HG03135 (cell line): Measurements from ENCODE around the gene GUCD1.

Experiments
- ATAC-seq: cut with Tn5 transposase; IDR thresholded peaks from one replicate; pipeline ENCODE4 v1.9.1; 2021; ENCODE audit warnings: mild to moderate bottlenecking, moderate library complexity; ENCODE audit not compliant: unreplicated experiment

The GUCD1 gene

DNA sequence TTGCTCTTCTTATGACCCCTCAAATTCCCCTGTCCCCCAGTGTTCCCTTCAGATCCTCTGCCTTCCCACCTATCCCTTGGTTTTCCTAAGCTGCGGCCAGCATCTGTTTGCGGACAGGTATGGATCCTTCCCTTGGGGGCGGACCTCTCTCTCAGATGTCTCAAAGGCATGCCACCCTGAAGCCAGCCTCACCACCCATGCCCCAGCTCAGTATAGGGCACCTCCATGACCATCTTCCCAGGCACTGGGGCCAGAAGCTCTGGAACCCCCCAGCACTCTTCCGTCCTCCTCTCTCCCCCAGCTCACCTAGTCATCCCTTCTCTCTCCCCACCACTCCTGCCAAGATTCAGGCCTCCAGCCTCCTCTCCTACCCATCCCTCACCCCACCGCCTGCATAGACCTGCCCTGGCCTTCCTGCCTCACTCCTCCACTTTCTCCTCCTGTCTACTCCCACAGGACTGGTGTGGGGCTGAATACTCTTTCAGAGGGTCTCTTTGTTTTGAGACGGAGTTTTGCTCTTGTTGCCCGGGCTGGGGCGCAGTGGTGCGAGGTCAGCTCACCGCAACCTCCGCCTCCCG lies 35.7 kb upstream of the GUCD1 start:
- ATAC-seq = no peak

DNA sequence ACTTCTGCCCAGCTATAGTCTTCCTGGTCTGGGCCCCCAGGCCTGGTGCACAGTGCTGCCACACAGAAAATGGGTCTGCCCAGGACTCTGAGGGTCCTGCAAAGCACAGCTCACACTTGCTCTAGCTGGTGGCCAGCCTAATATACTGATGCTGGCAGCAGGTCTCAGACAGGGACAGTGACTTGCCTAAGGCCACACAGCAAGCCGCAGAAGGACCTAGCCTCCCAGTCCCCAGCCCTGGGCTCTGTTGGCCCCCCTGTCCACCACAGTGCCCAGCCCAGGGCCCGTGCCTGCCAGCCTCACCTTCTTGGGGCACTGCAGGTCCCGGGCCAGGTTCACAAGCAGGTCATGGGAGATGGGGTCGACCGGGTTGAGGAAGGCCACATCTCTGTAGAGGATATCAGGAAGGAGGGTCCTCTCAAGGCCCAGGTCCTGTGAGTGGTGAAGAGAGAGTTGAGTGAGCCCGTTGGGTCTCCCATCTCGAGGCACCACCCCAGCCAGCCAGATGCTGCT lies 34.6 kb upstream of the GUCD1 start:
- no peak for ATAC-seq

DNA sequence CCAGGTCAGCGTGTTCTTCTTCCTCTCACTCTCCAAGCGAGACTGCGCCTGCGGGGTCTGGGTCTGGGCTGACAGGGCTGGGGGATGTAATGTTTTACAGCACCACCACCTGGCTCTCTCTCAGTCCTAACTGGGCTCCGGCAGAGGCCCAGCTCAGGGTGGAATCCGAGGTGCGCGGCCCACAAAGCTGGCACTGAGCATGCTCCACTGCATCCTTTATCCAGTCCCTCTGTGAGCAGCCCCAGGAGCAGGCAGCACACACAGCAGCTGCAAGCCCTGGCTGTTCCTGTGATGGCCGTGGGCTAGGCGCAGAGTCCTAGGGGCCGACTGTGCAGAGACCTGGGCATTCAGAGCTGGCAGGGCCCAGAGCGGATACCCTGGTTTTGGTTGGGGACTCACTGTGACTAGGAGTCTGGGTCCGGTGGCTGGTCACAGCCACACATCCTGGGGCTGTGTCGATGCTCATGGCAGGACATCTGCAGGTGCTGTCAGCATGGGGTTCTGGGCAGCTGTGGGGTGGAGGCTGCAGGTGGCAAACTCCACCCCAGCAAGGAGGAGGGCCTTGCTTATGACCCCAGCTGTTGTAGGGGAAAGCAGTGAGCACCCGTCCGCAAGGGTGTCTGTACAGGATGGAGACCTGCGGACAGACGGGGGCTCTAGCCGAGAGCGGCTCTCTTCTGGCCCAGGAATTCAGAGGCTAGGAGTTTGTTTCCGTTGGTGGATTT lies 34.0 kb upstream of the GUCD1 start:
- no peak for ATAC-seq

DNA sequence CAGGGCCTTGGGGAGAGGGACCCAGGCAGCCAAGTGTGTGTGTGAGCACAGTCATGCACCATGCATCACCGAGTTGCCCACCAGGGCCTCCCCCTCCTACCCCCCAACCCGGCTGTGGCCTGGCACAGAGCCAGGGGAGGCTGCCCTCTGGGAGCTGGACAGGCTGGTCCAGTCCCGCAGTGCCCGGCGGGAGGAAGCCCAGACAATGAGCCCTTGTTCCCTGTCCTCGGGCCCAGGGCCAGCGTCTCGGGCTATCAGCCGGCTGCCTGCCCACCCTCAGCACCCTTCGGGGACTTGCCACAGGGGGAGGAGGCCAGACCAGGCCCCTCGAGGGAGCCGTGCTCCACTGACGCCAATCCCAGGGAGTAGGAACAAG lies 33.4 kb upstream of the GUCD1 start:
- ATAC-seq = no peak

DNA sequence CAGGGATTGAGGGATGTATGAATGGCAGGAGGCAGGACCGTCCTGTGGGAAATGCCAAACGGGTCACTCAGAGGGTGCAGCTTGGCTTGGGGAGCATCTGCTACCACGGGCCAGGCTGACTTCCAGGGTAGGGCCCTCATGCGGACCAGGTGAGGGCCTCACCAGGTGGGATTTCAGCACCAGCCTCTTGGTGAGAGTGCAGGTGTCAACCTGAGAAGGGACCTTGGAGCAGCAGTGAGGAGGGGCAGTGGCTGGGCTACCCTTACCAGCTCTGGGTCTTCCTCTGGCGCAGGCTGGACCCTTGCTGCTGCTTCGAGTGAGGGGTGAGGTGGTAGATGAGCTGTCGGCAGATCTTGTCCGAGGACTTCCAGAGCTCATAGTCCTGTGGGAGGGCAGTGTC lies 33.0 kb upstream of the GUCD1 start:
- no peak for ATAC-seq

DNA sequence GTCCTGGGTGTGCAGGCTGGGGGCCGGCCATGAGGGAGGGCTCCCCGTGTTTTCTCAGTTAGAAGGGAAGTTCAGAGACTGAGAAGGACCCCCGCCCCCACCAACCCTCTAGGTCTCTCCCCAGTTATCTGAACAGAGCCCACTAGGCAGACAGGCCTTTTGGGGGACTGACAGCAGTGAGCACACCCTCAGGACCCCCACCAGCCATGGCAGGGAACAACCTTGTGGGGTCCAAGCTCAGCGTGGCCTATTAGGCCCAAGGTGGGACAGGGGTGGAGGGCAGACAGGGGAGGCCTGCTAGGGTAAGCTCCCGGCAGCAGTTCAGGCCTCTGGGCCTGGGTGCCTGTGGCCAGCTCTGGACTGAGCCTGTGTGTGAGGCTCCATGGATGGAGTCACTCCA lies 32.3 kb upstream of the GUCD1 start:
- no peak for ATAC-seq

DNA sequence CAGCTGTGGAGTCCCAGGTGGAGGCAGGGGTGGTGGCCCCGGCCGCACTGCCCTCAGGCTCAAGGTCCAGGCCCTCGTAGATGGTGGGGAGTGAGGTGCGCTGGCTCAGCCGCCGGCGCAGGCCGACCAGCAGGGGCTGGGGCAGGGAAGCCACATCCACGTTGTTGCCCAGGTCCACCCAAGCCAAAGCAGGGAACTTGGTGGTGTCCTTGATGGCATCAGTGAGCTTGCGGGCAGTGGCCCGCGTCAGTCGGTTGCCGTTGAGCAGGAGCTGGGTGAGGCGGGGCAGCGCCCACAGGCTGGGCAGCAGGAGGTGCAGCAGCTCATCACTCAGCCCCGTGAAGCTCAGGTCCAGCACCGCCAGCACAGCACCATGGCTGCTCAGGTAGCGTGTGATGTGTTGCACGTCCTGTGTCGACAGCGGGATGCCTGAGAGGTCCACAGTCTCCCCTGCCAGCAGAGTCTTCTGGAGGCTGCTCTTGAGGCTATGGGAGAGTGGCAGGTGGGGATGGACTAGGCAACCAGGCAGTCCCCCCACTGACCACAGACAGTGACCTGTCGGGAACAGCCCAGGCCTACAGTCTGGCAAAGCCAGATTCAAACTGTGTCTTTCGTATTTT lies 31.1 kb upstream of the GUCD1 start:
- no peak for ATAC-seq

DNA sequence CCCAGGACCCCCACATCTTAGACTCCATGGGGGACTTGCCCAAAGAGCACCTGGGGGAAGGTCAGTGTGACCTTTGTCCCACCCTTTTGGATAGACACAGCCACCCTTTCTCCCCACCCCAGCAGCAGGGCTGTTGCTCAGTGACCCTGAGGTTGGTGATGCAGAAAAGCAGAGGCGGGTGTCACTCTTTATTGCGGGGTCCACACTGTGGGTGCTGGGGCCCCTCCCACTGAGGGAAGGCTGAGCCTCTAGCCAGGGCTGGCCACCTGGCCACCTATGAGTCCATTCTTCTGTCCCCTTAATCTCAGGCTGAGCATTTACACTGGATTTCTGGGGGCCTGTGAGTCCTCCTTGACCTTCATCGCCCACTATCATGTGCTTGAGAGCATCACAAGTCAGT lies 30.5 kb upstream of the GUCD1 start:
- ATAC-seq = no peak

DNA sequence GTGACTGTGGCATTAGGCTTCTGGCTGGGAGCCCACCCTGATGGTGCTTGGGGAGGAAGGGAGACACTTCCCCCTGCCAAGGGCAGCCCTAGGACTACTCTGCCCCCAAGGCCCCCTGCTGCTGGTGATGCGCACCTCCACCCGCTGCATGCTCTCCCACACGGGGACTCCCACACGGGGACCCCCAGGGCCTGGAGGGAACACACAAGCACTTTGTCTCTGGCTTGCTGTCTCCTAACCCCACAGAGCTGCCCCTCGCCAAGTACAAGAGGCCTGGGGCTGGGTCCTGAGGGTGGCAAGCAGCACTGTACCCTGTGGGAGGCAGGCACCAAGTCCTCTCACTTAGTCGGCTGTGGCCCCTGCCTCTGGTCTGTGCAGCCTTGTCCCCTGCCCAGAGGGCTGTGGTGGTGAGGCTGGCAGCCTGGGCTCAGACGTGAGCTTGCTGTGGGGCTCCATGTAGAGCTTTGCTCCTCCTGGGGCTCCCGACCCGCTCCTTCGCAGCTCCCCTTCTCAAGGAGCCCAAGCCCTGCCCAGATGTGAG lies 30.0 kb upstream of the GUCD1 start:
- no peak for ATAC-seq

DNA sequence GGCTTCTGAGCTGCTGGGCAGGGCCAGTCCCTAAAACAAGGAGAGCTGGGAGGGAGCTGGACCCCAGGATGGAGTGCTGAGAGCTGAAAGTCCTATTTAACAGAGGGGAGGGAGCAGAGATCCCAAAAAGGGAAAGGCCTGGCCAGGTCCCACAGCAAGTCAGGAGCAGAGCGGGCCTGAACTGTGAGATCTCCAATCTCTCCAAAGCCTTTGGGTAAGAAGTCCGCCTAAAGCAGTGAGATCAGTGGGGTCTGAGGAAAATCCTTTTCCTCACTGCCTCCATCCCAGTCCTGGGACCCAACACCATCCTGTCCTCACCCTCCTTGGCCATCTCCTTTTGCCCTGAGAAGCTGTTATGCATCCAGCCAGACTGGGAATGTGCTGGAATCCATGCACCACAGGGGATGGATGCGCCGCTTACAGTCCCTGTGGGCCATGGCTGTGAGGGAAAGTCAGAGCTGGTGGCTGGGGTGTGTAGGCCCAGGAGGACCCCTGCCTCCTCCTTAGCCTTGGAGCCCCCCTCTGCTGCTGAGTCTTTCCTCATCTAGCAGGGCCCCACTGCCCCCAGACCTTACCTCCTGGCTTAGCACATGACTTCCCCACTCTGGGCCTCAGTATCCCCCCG lies 29.3 kb upstream of the GUCD1 start:
- ATAC-seq = no peak

DNA sequence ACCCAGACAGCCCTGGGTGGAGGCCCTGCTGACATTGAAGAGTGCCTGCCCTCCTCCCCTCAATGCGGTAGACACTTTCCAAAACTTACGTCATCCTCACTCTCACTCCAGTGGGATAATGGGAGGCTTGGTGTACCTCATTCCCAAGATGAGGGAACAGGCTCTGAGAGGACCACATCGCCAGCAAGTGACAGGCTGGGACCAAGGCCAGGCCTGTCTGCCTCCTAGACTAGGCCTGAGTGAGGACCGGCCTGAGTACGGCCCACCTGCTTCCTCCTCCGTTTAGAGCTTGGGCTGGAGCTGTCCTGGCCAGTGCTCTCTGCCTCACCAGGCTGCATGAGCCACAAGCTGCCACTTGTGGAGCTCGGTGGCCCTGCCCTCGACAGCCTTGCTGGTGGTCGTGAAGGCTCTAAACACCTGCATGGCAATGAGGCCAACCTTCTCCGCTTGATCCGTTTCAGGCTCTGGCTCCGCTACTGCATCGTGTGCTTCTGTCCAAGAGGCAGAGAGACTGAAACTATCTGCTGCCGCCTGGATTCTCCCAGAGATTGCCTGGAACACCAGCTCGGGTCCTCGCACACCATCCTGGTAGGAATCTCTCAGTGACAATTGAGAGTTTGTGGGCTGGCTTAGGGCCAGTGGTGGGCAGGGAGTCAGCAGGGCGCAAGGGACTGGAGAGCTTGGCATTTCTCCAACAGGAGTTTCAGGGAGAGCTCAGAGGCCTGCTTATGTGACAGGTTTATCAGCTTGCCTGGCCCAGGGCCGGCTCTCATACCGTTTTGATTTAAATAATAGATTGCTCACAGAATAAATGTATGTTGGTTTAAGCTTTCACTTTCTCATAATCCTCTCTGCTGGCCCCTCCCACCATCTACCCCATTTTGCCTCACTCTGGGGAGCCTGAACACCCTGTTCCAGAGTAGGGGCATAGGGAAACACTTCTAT lies 28.6 kb upstream of the GUCD1 start:
- no peak for ATAC-seq

DNA sequence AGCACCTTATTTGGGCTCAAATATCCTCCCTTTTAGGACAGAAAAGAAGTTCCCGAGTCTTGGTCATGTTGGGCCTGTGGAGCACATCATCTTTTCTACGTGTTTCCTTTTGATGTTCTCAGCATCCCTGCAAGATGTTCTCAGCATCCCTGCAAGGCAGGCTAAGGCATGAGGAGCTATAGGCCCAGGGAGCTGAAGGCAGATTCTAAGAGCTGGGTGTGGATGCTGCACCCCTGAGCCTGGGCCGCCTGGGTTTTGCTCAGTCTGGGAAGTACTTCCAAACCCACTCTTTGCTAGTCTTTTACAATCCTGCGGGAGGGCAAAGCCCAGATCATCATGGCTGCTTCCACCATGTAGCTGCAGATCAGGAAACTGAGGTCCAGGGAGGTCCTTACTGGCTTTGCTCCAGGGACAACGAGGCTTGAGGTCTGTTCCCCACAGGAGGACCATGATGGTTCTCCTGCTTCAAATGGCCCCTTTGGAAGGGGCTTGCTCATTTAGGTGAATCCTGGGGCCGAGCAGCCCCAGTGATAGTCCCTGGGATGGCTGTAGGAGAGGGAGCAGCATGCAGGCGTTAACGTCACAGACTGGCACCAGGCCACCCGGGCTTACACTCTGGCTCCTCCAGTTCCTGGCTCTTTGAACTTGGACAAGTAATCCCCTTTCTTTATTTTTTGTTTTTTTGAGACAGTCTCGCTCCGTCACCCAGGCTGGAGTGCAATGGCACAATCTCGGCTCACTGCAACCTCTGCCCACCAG lies 27.3 kb upstream of the GUCD1 start:
- ATAC-seq = no peak

DNA sequence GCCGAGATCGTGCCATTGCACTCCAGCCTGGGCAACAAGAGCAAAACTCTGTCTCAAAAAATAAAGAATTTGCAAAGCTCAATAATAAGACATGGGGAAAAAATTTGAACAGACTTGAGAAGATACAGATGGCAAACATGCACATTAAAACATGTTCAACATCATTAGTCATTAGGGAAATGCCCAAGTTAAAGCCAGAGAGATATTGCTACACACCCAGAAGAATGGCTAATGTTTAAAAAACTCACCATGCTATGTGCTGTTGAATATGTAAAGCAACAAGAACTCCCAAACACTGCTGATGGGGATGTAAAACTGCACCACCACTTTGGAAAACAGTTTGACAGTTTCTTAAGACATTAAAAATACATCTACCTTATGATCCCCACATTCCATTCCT lies 25.3 kb upstream of the GUCD1 start:
- ATAC-seq = no peak

DNA sequence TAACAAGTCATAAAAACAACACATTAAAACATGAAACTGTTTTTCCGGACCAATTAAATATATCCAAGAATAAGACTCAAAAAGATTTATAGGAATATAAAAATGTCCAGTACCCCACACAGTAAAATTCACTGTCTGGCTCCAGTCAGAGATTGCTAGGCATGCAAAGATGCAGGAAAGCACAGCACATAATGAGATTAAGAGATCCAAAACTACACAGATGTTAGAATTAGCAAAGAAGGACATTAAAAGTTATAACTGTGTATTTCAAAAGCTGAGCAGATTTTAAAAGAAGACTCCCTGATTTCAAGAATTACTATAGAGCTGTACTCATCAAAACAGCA lies 24.3 kb upstream of the GUCD1 start:
- no peak for ATAC-seq

DNA sequence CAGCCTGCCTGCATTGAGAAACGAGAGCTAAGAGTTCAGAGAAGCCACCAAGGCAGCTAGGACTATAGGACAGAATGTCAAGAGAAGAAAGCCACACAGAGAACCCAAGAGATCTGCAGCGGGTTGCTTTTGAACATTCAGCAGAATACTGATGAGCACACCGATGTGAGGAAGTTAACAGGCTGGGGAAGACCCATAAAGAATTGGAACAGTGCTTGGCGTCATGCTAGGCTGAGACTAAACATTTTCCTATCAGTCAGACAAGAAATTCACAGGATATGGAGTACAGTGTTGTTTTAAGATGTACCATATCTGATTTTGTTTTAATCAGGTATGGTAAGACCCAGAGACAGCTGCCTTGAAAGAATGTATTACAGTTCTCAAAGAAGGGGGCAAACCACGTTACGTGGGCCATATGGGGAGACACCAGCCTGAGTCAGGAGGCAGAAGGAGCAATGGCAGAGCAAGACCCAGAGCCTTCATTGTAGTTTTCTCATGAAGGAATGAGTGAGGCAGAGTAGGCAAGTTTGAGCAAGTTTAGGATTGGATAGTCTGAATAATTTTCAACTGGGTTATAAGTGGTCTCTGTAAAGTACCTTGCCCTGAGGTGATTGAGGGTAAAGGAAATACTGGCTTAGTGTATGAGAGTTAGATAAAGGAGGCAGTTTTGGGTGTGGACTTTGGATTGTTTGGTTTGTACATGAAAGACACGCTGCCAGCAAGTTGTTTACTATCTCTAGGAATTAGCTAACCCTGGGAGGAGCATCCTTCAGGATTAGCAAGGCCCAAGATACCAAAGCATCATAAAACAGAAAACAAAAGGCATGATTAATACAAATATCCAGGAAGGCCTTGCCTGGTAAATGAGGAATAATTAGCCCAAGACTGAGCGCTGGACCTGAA lies 23.7 kb upstream of the GUCD1 start:
- ATAC-seq = no peak

DNA sequence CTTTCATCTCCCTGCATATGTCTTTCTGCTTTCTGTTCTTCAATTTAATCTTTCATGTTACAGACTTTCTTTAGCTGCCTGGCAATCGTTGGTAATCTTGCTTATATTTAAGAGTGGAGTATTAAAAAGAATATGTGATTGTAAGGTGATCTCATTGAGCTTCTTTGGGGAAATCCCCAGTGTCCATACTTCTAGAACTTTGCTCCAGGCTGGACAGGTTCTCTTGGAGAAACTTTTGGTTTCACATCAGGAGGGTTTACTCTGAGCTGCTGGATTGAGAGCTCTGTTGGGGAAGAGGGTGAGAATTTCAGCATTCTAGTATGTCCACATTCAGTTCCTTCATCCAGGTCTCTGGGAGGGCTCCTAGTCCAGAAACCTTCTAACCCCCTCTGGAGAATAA lies 21.8 kb upstream of the GUCD1 start:
- no peak for ATAC-seq

DNA sequence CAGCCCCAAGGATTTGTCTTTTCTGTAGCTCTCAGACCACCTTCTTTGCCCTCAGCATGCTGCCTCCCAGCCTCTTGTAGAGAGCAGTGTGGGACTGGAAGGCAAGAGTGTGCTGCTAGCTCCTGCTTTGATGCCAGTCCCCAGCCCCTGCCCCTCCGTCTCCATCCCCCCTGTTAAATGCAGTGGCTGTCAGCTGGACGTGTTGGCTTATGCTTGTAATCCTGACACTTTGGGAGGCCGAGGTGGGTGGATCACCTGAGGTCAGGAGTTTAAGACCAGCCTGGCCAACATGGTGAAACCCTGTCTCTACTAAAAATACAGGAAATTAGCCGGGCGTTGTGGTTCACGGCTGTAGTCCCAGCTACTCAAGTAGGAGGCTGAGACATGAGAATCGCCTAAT lies 16.3 kb upstream of the GUCD1 start:
- ATAC-seq = no peak

DNA sequence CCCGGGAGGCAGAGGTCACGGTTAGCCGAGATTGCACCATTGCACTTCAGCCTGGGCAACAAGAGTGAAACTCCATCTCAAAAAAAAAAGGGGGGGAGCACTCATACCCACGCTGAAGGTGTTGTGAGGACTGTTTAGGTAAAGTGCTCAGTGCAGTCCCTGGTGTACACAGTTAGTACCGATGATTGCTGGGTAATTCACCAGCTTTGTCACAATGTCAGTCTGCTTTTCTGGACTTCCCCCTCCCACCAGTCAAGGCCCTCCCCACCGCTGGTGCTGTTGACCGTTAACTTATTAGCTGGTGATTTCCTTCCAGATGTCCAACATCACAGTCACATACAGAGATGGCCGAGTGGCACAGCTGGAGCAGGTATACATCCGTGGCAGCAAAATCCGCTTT lies 12.7 kb upstream of the GUCD1 start:
- ATAC-seq = no peak

DNA sequence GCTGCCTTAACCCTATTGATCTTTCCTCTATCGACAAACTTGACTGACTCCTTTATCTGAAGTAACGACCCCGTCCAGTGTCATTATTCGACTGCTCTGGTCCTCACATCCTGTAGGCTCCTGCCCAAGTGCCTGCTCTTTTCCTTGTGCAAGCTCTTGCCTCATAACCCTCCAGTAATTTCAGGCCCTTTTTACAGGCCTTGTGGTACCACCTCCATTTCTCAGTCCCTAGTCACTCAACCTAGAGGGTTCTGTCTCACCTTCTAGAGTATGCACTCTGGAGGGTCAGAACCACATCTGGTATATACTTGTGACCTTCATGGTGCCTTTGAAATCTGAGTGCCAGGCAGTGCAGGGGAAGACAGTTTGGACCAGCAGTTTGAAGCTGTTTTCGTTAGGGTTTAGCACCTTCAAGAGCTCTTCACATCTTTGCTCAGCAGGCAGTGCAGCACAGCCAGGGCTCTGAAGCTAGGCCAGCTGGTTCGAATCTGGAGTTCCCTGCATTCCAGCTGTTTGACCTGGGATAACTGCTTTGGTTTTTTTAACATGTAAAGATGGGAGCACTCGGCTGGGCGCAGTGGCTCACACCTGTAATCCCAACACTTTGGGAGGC lies 12.1 kb upstream of the GUCD1 start:
- ATAC-seq = no peak
